Lung (tissue), 12 donors: ENCODE measurements around the gene PUSL1. TPM values are rescaled to one million over a fixed set of nuclear protein-coding genes. Genes with fewer than 3 reads are reported as not detected.
A peak's percentile ranks its signal among the peaks of the same experiment; 100 is the strongest.

Experiments
- ATAC-seq: fragments of 200-7000 bp; cut with Tn5 transposase; one replicate; pipeline ENCODE4 v1.9.1; 2020; ENCODE audit warnings: moderate number of reproducible peaks; ENCODE audit not compliant: insufficient read depth, low FRiP score
- DNase-seq, 3 donors: peaks; one replicate each; pipeline ENCODE4 v3.0.0-alpha.2; 2013 to 2017
- H3K27ac ChIP-seq, 2 donors: one replicate each; pipeline ENCODE4 v1.5.1; 2013; ENCODE audit warnings: mild to moderate bottlenecking in 2 of 2, moderate library complexity in 2 of 2, control low read depth in 1 of 2, inconsistent platforms in 1 of 2, low read depth in 1 of 2, low read length in 1 of 2
- H3K27me3 ChIP-seq, 3 donors: one replicate each; pipeline ENCODE4 v1.5.1; 2013; ENCODE audit warnings: low read length in 2 of 3; ENCODE audit not compliant: control insufficient read depth in 3 of 3, insufficient read depth in 3 of 3
- H3K36me3 ChIP-seq, 4 donors: one replicate each; pipeline ENCODE4 v1.5.1; 2013; ENCODE audit warnings: low read length in 4 of 4, mild to moderate bottlenecking in 1 of 4, moderate library complexity in 1 of 4; ENCODE audit not compliant: control insufficient read depth in 4 of 4, insufficient read depth in 4 of 4
- H3K4me1 ChIP-seq, 5 donors: one replicate each; pipeline ENCODE4 v1.5.1; 2013; ENCODE audit warnings: low read length in 5 of 5, mild to moderate bottlenecking in 2 of 5, moderate library complexity in 1 of 5; ENCODE audit not compliant: control insufficient read depth in 5 of 5, insufficient read depth in 5 of 5
- H3K4me3 ChIP-seq: one replicate; pipeline ENCODE4 v1.5.1; 2013; ENCODE audit warnings: mild to moderate bottlenecking, control low read depth, moderate library complexity
- H3K9ac ChIP-seq, 2 donors: one replicate each; pipeline ENCODE4 v1.5.1; 2013; ENCODE audit warnings: low read length in 2 of 2, control low read depth in 1 of 2; ENCODE audit not compliant: insufficient read depth in 1 of 2
- H3K9me3 ChIP-seq, 4 donors: one replicate each; pipeline ENCODE4 v1.5.1; 2013; ENCODE audit warnings: low read length in 3 of 4, mild to moderate bottlenecking in 1 of 4, moderate library complexity in 1 of 4; ENCODE audit not compliant: control insufficient read depth in 4 of 4, insufficient read depth in 3 of 4
- CTCF ChIP-seq: IDR thresholded peaks from 2 replicates; pipeline ENCODE4 v1.5.1; 2012; ENCODE audit warnings: mild to moderate bottlenecking; ENCODE audit errors: control extremely low read depth, extremely low read depth
- WGBS, 2 donors: extraction: QIAGEN DNeasy Blood & Tissue Kit; methylation state at CpG; one replicate each; pipeline ENCODE4 v1.1.7; 2013; 5-methylcytosine and 5-hydroxymethylcytosine counted together
- polyA plus RNA-seq, 2 donors: library from polyadenylated mRNA; stranded (reverse); fragments of 200-250 nt; gene quantifications; one replicate each; pipeline ENCODE4 v1.2.1, GENCODE V29; 2013
- total RNA-seq, 2 donors: library from RNA; depleted of rRNA in 1 of 2; stranded (reverse); fragments of >200 nt in 1 of 2; gene quantifications; one replicate each; pipeline ENCODE4 v1.2.1, GENCODE V29; 2014 to 2021
- donor health status: control.
- donor health status: control.
- donor health status: Bipolar disorder and iron deficiency.
- donor health status: healthy.
- donor health status: DM: yes; HTN: yes; CAD: no.

The PUSL1 gene
- total and polyA plus RNA-seq, 4 donors: 11.3 to 23.7 (median 18.6) TPM

GRCh38 chr1:1345860-1346500 is 37.6 kb downstream of the PUSL1 start:
- Histone ChIP-seq H3K36me3 (peaks cover 0 to 10% (median 2%) of the 10 kb centered on the region in 4 donors), H3K27me3 (no peaks in the 10 kb centered on the region), H3K4me1 (peaks cover 0 to 32% (median 14%) of the 10 kb centered on the region in 5 donors), H3K9me3 (no peaks in the 10 kb centered on the region), H3K4me3 (no peak overlapping the region), H3K9ac (no peak overlapping the region), H3K27ac (peak overlapping the region in 1 of 2 donors; percentile 76)
- ATAC-seq: peak; percentile 1
- no peak for DNase-seq
- 78 to 89% methylated on average over 12 of the region's 12 CpGs for WGBS, 2 donors
- TF ChIP-seq CTCF: no peak

DNA sequence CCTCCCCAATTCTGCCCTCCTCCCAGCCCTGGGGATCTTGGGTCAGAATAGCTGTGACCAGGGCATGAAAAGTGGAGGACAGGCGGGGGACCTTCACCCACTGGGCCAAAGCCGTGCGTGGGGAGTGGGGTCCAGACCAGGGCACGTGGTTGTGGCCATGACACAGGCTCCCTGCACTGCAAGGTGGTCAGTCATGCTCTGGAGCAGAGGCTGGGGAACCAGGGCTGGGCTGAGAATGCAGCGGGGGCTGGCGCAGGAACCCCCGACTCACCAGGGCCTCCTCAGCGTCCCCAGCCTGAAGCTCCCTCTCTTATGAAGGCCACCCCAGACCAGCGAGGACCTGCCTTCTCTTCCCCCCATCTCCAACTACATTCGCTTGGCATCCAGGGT is 38.1 kb downstream of the PUSL1 start:
- Histone ChIP-seq H3K4me1 (peaks cover 0 to 32% (median 15%) of the 10 kb centered on the region in 5 donors), H3K27ac (no peak overlapping the region), H3K36me3 (peaks cover 0 to 6% (median 0%) of the 10 kb centered on the region in 4 donors), H3K4me3 (no peak overlapping the region), H3K9me3 (no peaks in the 10 kb centered on the region), H3K9ac (no peak overlapping the region), H3K27me3 (no peaks in the 10 kb centered on the region)
- no peak for DNase-seq
- TF ChIP-seq CTCF: no peak
- no peak for ATAC-seq
- 91 to 95% methylated on average over 8 to 10 of the region's 10 CpGs for WGBS, 2 donors

GRCh38 chr1:1347026-1347595 is 38.7 kb downstream of the PUSL1 start:
- Histone ChIP-seq H3K9ac (no peak overlapping the region), H3K9me3 (no peaks in the 10 kb centered on the region), H3K4me3 (no peak overlapping the region), H3K27me3 (no peaks in the 10 kb centered on the region), H3K36me3 (peaks cover 0 to 3% (median 0%) of the 10 kb centered on the region in 4 donors), H3K27ac (peak overlapping the region in 1 of 2 donors; percentile 28), H3K4me1 (peaks cover 0 to 32% (median 21%) of the 10 kb centered on the region in 5 donors)
- no peak for TF ChIP-seq CTCF
- DNase-seq: no peak
- ATAC-seq: no peak
- 78 to 93% methylated on average over 10 of the region's 10 CpGs for WGBS, 2 donors
